Stomach smooth muscle (tissue), 2 donors: ENCODE data around the gene PARVB.

Experiments used
- H3K27ac ChIP-seq: one replicate; pipeline ENCODE4 v1.7.0; 2013; ENCODE audit warnings: mild to moderate bottlenecking, low read length, inconsistent platforms
- H3K27me3 ChIP-seq, 2 donors: one replicate each; pipeline ENCODE4 v1.7.0; 2013; ENCODE audit warnings: low read length in 2 of 2; ENCODE audit not compliant: insufficient read depth in 2 of 2, control insufficient read depth in 1 of 2
- H3K36me3 ChIP-seq, 2 donors: one replicate each; pipeline ENCODE4 v1.7.0; 2013; ENCODE audit warnings: low read length in 2 of 2; ENCODE audit not compliant: control insufficient read depth in 2 of 2, insufficient read depth in 2 of 2
- H3K4me1 ChIP-seq: one replicate; pipeline ENCODE4 v1.7.0; 2013; ENCODE audit warnings: low read length; ENCODE audit not compliant: control insufficient read depth, insufficient read depth
- H3K4me3 ChIP-seq, 2 donors: one replicate each; pipeline ENCODE4 v1.7.0; 2013; ENCODE audit warnings: low read length in 2 of 2
- H3K9ac ChIP-seq, 2 donors: one replicate each; pipeline ENCODE4 v1.7.0; 2013; ENCODE audit warnings: low read length in 2 of 2, mild to moderate bottlenecking in 1 of 2
- H3K9me3 ChIP-seq, 2 donors: one replicate each; pipeline ENCODE4 v1.7.0; 2013; ENCODE audit warnings: low read length in 2 of 2; ENCODE audit not compliant: control insufficient read depth in 2 of 2
- donor health status: healthy.
- donor health status: Pancreatic carcinoma.

PARVB gene

GRCh38 chr22:44186121-44186510 lies 162.0 kb downstream of the PARVB start:
- H3K9me3 ChIP-seq = no peaks in the 10 kb centered on the region
- no peak overlapping the region for H3K27ac ChIP-seq
- no peak overlapping the region for H3K4me3 ChIP-seq
- H3K36me3 ChIP-seq = no peaks in the 10 kb centered on the region
- H3K9ac ChIP-seq = no peak overlapping the region
- H3K4me1 ChIP-seq = no peaks in the 10 kb centered on the region
- peaks cover 0 to 4% of the 10 kb centered on the region in 2 donors for H3K27me3 ChIP-seq

GRCh38 chr22:44186737-44187136 lies 162.6 kb downstream of the PARVB start:
- Histone ChIP-seq H3K27ac (no peak overlapping the region), H3K27me3 (peaks cover 0 to 4% of the 10 kb centered on the region in 2 donors), H3K9me3 (no peaks in the 10 kb centered on the region), H3K9ac (no peak overlapping the region), H3K4me1 (no peaks in the 10 kb centered on the region), H3K4me3 (no peak overlapping the region), H3K36me3 (no peaks in the 10 kb centered on the region)

GRCh38 chr22:44187652-44188230 lies 163.6 kb downstream of the PARVB start:
- H3K9me3 ChIP-seq = no peaks in the 10 kb centered on the region
- no peaks in the 10 kb centered on the region for H3K36me3 ChIP-seq
- H3K9ac ChIP-seq = no peak overlapping the region
- H3K27ac ChIP-seq = no peak overlapping the region
- peaks cover 0 to 4% of the 10 kb centered on the region in 2 donors for H3K27me3 ChIP-seq
- H3K4me1 ChIP-seq = no peaks in the 10 kb centered on the region
- H3K4me3 ChIP-seq = no peak overlapping the region

GRCh38 chr22:44188316-44188715 lies 164.2 kb downstream of the PARVB start:
- Histone ChIP-seq H3K4me1 (no peaks in the 10 kb centered on the region), H3K9me3 (no peaks in the 10 kb centered on the region), H3K36me3 (no peaks in the 10 kb centered on the region), H3K9ac (no peak overlapping the region), H3K4me3 (no peak overlapping the region), H3K27me3 (peaks cover 0 to 3% of the 10 kb centered on the region in 2 donors), H3K27ac (no peak overlapping the region)

GRCh38 chr22:44188986-44189630 lies 165.0 kb downstream of the PARVB start:
- Histone ChIP-seq H3K27ac (no peak overlapping the region), H3K9ac (no peak overlapping the region), H3K9me3 (no peaks in the 10 kb centered on the region), H3K27me3 (no peaks in the 10 kb centered on the region), H3K4me3 (no peak overlapping the region), H3K36me3 (no peaks in the 10 kb centered on the region), H3K4me1 (no peaks in the 10 kb centered on the region)

GRCh38 chr22:44190381-44190976 lies 166.4 kb downstream of the PARVB start:
- no peaks in the 10 kb centered on the region for H3K9me3 ChIP-seq
- H3K27ac ChIP-seq = no peak overlapping the region
- no peak overlapping the region for H3K9ac ChIP-seq
- H3K4me3 ChIP-seq = no peak overlapping the region
- no peaks in the 10 kb centered on the region for H3K27me3 ChIP-seq
- no peaks in the 10 kb centered on the region for H3K4me1 ChIP-seq
- H3K36me3 ChIP-seq = no peaks in the 10 kb centered on the region

- no peaks in the 10 kb centered on the region for H3K27me3 ChIP-seq
- no peak overlapping the region for H3K4me3 ChIP-seq
- no peaks in the 10 kb centered on the region for H3K9me3 ChIP-seq
- H3K9ac ChIP-seq = no peak overlapping the region
- no peak overlapping the region for H3K27ac ChIP-seq
- no peaks in the 10 kb centered on the region for H3K36me3 ChIP-seq
- no peaks in the 10 kb centered on the region for H3K4me1 ChIP-seq
Observed at GRCh38 chr22:44191036-44191454, 166.9 kb downstream of the PARVB start.

- no peak overlapping the region for H3K4me3 ChIP-seq
- H3K27ac ChIP-seq = no peak overlapping the region
- no peaks in the 10 kb centered on the region for H3K27me3 ChIP-seq
- H3K4me1 ChIP-seq = no peaks in the 10 kb centered on the region
- no peaks in the 10 kb centered on the region for H3K9me3 ChIP-seq
- H3K36me3 ChIP-seq = no peaks in the 10 kb centered on the region
- H3K9ac ChIP-seq = no peak overlapping the region
Observed at GRCh38 chr22:44192098-44192815, 168.2 kb downstream of the PARVB start.

- Histone ChIP-seq H3K27me3 (no peaks in the 10 kb centered on the region), H3K4me3 (no peak overlapping the region), H3K4me1 (no peaks in the 10 kb centered on the region), H3K27ac (no peak overlapping the region), H3K9ac (no peak overlapping the region), H3K36me3 (no peaks in the 10 kb centered on the region), H3K9me3 (no peaks in the 10 kb centered on the region)
Observed at GRCh38 chr22:44192816-44193534, 168.9 kb downstream of the PARVB start.

- Histone ChIP-seq H3K4me3 (no peak overlapping the region), H3K9me3 (no peaks in the 10 kb centered on the region), H3K36me3 (no peaks in the 10 kb centered on the region), H3K4me1 (no peaks in the 10 kb centered on the region), H3K9ac (no peak overlapping the region), H3K27me3 (no peaks in the 10 kb centered on the region), H3K27ac (no peak overlapping the region)
Observed at GRCh38 chr22:44193535-44193891, 169.4 kb downstream of the PARVB start.
